Activated CD8-positive, alpha-beta T cell treated with anti-CD3 and anti-CD28 coated beads for 36 hours (primary cell): Measurements from ENCODE around the gene SEC22C. TPM values are rescaled to one million over a fixed set of nuclear protein-coding genes. Genes with fewer than 3 reads are reported as not detected.
"Not testable (repeated sequence)": the region's sequence is repeated elsewhere in the genome, so short reads cannot be mapped to it uniquely, and the experiment has no call there.

Experiments used
- ATAC-seq: fragments of 200-7000 bp; cut with Tn5 transposase; one replicate; pipeline ENCODE4 v1.10.0; 2021; ENCODE audit warnings: mild to moderate bottlenecking, moderate library complexity
- CTCF ChIA-PET: fragments of 350-600 bp; sonication (Branson Sonifier 250); formaldehyde crosslinking; loops from one replicate; lab custom pipeline; 2021; ENCODE audit warnings: antibody characterized with exemption; lab: Charles Lee
- POLR2A ChIA-PET: fragments of 350-600 bp; sonication (Branson Sonifier 250); formaldehyde crosslinking; loops from one replicate; lab custom pipeline; 2021; ENCODE audit warnings: antibody characterized with exemption; lab: Charles Lee
- DNase-seq: peaks from one replicate; pipeline ENCODE4 v3.0.0-alpha.2; 2020
- H3K27ac Mint-ChIP-seq: one replicate; pipeline ENCODE4 v1.8.0; 2021; ENCODE audit warnings: mild to moderate bottlenecking, mixed read lengths
- H3K27me3 Mint-ChIP-seq: one replicate; pipeline ENCODE4 v1.8.0; 2021; ENCODE audit warnings: mixed read lengths
- H3K36me3 Mint-ChIP-seq: one replicate; pipeline ENCODE4 v1.8.0; 2021; ENCODE audit warnings: low read depth, mixed read lengths
- H3K4me1 Mint-ChIP-seq: one replicate; pipeline ENCODE4 v1.8.0; 2021; ENCODE audit warnings: low read depth, mixed read lengths
- H3K4me3 Mint-ChIP-seq: one replicate; pipeline ENCODE4 v1.8.0; 2021; ENCODE audit warnings: mild to moderate bottlenecking, moderate library complexity, mixed read lengths
- H3K9me3 Mint-ChIP-seq: one replicate; pipeline ENCODE4 v1.8.0; 2021; ENCODE audit warnings: mixed read lengths
- intact Hi-C: fragments of 100-400 bp; cut with micrococcal nuclease; formaldehyde crosslinking; loops from one replicate; pipeline ENCODE4 v1.10.0; 2022
- total RNA-seq, 2 experiments: library from RNA; stranded (reverse); gene quantifications; one replicate each; pipeline ENCODE4 v1.2.3, GENCODE V29; 2021
- TF ChIP-seq, protein P1 (sequence below): fragments of 200-600 bp; IDR thresholded peaks from one replicate; pipeline ENCODE4 v1.8.0; 2022; ENCODE audit warnings: antibody characterized with exemption, mild to moderate bottlenecking

SEC22C gene
- total RNA-seq, 2 experiments from 2014 or later = 35.0 to 35.7 TPM

DNA sequence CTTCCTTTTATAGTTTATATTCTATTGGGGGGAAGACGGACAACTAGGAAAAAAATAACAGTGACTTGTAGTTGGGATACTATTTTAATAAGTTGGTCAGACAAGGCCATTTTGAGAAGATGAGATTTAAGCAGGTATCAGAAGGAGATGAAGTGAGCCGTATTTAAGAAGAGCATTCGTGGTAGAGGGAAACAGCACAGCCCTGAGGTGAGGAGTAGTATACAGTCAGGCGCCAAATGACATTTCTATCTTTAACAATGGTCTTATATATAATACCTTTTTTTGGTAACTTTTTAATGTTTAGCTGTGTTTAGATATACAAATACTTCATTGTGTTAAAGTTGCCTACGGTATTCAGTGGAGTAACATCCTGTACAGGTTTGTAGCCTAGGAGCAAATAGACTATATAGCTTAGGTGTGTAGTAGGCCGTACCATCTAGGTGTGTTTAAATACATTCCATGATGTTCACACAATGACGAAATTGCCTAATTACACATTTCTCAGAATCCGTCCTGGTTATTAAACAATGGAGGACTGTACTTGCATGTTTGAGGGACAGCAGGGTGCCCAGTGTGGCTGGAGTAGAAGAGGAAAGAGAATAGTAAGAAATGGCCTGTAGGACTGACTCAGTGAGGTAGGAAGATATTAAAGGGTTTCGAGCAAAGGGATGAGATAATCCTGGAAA is 20.3 kb upstream of the SEC22C start:
- Mint-ChIP-seq H3K9me3 (peaks cover 6% of the 10 kb centered on the region), H3K4me3 (peak overlapping the region; percentile 88), H3K27ac (peak overlapping the region; percentile 99), H3K36me3 (peaks cover 41% of the 10 kb centered on the region), H3K4me1 (peaks cover 40% of the 10 kb centered on the region), H3K27me3 (no peaks in the 10 kb centered on the region)
- ATAC-seq = no peak
- intact Hi-C loops = loop anchor here (5.0 kb wide), 1 partner anchor 35 kb away; no protein-coding TSS in a partner anchor
- CTCF ChIA-PET = interaction anchor here (1.1 to 3.5 kb wide), 9 partner anchors 8 to 59 kb away, joined by 3 to 18 read pairs (median 7); partner anchors contain the start of genes SEC22C and SS18L2
- POLR2A ChIA-PET = interaction anchor here (0.7 to 4.0 kb wide), 12 partner anchors 9 to 912 kb away, joined by 3 to 43 read pairs (median 4); partner anchors contain the start of genes SEC22C and SS18L2
- DNase-seq = peak; percentile 26
- TF ChIP-seq, protein P1, sequence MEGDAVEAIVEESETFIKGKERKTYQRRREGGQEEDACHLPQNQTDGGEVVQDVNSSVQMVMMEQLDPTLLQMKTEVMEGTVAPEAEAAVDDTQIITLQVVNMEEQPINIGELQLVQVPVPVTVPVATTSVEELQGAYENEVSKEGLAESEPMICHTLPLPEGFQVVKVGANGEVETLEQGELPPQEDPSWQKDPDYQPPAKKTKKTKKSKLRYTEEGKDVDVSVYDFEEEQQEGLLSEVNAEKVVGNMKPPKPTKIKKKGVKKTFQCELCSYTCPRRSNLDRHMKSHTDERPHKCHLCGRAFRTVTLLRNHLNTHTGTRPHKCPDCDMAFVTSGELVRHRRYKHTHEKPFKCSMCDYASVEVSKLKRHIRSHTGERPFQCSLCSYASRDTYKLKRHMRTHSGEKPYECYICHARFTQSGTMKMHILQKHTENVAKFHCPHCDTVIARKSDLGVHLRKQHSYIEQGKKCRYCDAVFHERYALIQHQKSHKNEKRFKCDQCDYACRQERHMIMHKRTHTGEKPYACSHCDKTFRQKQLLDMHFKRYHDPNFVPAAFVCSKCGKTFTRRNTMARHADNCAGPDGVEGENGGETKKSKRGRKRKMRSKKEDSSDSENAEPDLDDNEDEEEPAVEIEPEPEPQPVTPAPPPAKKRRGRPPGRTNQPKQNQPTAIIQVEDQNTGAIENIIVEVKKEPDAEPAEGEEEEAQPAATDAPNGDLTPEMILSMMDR = peak; percentile 17

DNA sequence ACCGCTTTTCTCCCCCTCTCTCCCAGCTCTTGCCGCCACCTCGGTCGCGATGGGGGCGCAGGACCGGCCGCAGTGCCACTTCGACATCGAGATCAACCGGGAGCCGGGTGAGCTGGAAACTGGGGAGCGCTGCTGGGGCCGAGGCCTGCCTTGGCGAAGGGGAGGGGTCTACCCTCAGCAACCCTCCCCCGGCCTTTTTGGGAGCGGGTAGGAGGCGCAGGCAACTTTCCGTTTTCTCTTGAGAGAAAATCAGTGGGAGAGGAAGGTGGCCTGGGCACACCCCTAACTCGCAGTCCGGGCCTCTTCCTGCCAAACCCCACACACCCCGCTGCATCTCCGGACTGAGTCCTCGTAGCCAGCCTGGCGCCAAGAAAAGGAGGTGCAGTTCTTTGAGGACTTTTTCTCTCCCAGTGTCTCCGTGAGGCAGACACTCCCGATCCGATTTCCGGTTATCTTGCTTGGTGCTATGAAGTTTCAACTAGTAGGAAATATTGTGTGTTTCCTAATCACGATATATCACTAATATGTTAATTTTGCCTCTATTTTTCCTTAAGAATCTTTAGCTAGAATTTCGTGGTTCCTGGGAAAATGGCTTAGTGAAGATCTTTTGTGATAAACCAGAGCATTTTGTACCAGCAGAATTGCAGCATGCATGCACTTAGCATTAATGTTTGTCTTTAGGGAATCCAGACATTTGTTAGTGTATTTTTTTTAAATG is 19.4 kb upstream of the SEC22C start:
- H3K9me3 Mint-ChIP-seq = peaks cover 6% of the 10 kb centered on the region
- H3K27ac Mint-ChIP-seq = peak overlapping the region; percentile 99
- peak overlapping the region; percentile 88 for H3K4me3 Mint-ChIP-seq
- TF ChIP-seq, protein P1 = no peak
- H3K36me3 Mint-ChIP-seq = peaks cover 43% of the 10 kb centered on the region
- ChIA-PET POLR2A (interaction anchor here (0.7 to 4.0 kb wide), 21 partner anchors 8 to 913 kb away, joined by 3 to 43 read pairs (median 4); partner anchors contain the start of genes SEC22C, SS18L2 and VIPR1), CTCF (interaction anchor here (0.8 to 3.5 kb wide), 10 partner anchors 9 to 99 kb away, joined by 3 to 18 read pairs (median 6); partner anchors contain the start of genes SEC22C, SS18L2 and VIPR1)
- ATAC-seq (peak; percentile 20), DNase-seq (peak; percentile 73)
- no peaks in the 10 kb centered on the region for H3K27me3 Mint-ChIP-seq
- peaks cover 34% of the 10 kb centered on the region for H3K4me1 Mint-ChIP-seq
- intact Hi-C loops = loop anchor here (5.0 kb wide), 1 partner anchor 36 kb away; no protein-coding TSS in a partner anchor

DNA sequence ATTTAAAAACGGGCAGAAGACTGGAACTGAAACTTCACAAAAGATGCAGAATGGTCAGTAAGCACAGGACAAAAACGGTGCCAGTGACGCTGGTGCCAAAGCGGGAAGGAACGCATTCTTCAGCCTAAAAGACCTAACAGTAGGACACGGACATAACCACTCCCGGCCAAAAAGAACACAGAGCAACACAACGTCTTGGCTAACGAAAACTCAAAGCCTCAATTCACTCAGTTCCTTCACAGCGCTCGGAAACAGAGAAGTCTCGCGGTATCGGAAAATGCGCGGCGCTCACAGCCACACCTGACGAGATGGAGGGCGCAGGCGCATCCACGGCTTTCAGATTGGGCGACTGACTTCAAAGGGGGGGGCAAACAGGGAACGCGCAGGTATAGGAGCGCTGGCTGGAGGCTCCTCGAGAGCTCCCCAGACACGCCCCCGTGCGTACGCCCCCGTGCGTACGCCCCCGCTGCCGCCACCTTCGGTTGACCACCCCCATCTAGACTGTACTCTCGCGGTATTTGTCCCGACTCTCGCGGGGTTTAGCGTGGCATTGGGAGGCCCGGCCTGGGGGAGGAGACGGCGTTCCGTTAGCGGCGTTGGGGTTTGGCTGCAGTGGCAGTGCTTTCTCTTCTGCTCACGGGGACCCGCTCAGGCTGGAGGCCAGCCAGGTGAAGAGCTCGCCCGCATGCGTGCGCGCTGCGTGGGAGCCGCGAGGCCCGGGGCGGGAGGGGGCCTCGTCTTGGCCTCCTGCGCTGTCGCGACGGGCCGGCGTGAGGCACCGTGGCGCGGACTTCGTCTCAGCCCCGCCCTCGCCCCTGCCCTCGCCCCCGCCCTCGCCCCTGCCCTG is 18.6 kb upstream of the SEC22C start, which contains the start of gene NKTR:
TSS of gene NKTR (plus strand) at position 576 of the 847 bp plus-strand sequence. CDS start 321 bp downstream, outside the sequence.
- peaks cover 6% of the 10 kb centered on the region for H3K9me3 Mint-ChIP-seq
- peak; percentile 88 for ATAC-seq
- peaks cover 44% of the 10 kb centered on the region for H3K36me3 Mint-ChIP-seq
- no peaks in the 10 kb centered on the region for H3K27me3 Mint-ChIP-seq
- DNase-seq = peak; percentile 99
- intact Hi-C loops = loop anchor here (5.0 kb wide), 1 partner anchor 37 kb away; no protein-coding TSS in a partner anchor
- CTCF ChIA-PET = interaction anchor here (0.9 to 3.5 kb wide), 7 partner anchors 9 to 36 kb away, joined by 3 to 18 read pairs (median 6); partner anchors contain the start of gene SS18L2
- peak within 1 kb of the TSS; percentile 99 for H3K27ac Mint-ChIP-seq
- peak within 1 kb of the TSS; percentile 88 for H3K4me3 Mint-ChIP-seq
- peaks cover 28% of the 10 kb centered on the region for H3K4me1 Mint-ChIP-seq
- POLR2A ChIA-PET = interaction anchor here (0.7 to 4.0 kb wide), 18 partner anchors 9 to 99 kb away, joined by 3 to 43 read pairs (median 4); partner anchors contain the start of genes SEC22C, SS18L2 and VIPR1
- TF ChIP-seq, protein P1 = no peak

- ATAC-seq, DNase-seq, intact Hi-C loops, H3K9me3 Mint-ChIP-seq, H3K27me3 Mint-ChIP-seq, H3K4me3 Mint-ChIP-seq, H3K27ac Mint-ChIP-seq: not testable (repeated sequence)
- ChIA-PET POLR2A (interaction anchor here (1.1 to 2.4 kb wide), 2 partner anchors 12 to 15 kb away, joined by 4 to 11 read pairs; partner anchors contain the start of gene SEC22C), CTCF (interaction anchor here (0.8 kb wide), 1 partner anchor 17 kb away, joined by 4 read pairs; no protein-coding TSS in a partner anchor)
- peaks cover 39% of the 10 kb centered on the region for H3K36me3 Mint-ChIP-seq
- H3K4me1 Mint-ChIP-seq = peaks cover 32% of the 10 kb centered on the region
Measured at GRCh38 chr3:42597098-42597497, 15.3 kb upstream of the SEC22C start.
